Panc1 (cell line): Measurements from ENCODE around the gene AKR1C8. TPM values are rescaled to one million over a fixed set of nuclear protein-coding genes. Genes with fewer than 3 reads are reported as not detected.
"Not testable (repeated sequence)": the region's sequence is repeated elsewhere in the genome, so short reads cannot be mapped to it uniquely, and the experiment has no call there.

Source experiments
- ATAC-seq: fragments of 200-7000 bp; cut with Tn5 transposase; 2 replicates; pipeline ENCODE4 v1.9.1; 2020; ENCODE audit warnings: mild to moderate bottlenecking, moderate library complexity
- BruUV-seq: library from RNA; stranded (reverse); fragments of 400-500 nt; replicated peaks from 2 replicates; lab custom pipeline; 2021; lab: Mats Ljungman, UMichigan
- CTCF ChIA-PET: fragments of 300-600 bp; sonication (Branson Sonifier 250); formaldehyde crosslinking; loops from one replicate; lab custom pipeline; 2022; ENCODE audit warnings: antibody characterized with exemption; lab: Charles Lee
- POLR2A ChIA-PET: fragments of 300-600 bp; sonication (Branson Sonifier 250); formaldehyde crosslinking; loops from one replicate; lab custom pipeline; 2022; ENCODE audit warnings: antibody characterized with exemption; lab: Charles Lee
- DNase-seq: peaks from one replicate; pipeline ENCODE4 v3.0.0-alpha.2; 2010; ENCODE audit warnings: low read depth, low spot score
- H3K27ac ChIP-seq: 2 replicates; pipeline ENCODE4 v1.5.1; 2011; ENCODE audit warnings: mild to moderate bottlenecking, low read length, inconsistent platforms
- H3K27me3 ChIP-seq: fragments of 200-500 bp; sonication (Bioruptor generic); 2 replicates; pipeline ENCODE4 v1.6.0; 2014; ENCODE audit warnings: low read length, inconsistent platforms; ENCODE audit not compliant: control insufficient read depth, insufficient read depth
- H3K36me3 ChIP-seq: fragments of 200-500 bp; sonication (Bioruptor generic); 2 replicates; pipeline ENCODE4 v1.5.1; 2014; ENCODE audit warnings: inconsistent platforms, mild to moderate bottlenecking, low read length, moderate library complexity; ENCODE audit not compliant: control insufficient read depth, insufficient read depth
- H3K4me1 ChIP-seq: 2 replicates; pipeline ENCODE4 v1.5.1; 2011; ENCODE audit warnings: inconsistent platforms, mild to moderate bottlenecking, low read length, moderate library complexity; ENCODE audit not compliant: control insufficient read depth, insufficient read depth
- H3K4me3 ChIP-seq, 2 experiments: 2 replicates each; pipeline ENCODE4 v1.5.1; 2011 to 2012; ENCODE audit warnings: low read depth in 2 of 2, low read length in 2 of 2, mild to moderate bottlenecking in 2 of 2, inconsistent platforms in 1 of 2, moderate library complexity in 1 of 2
- H3K9me3 ChIP-seq: fragments of 200-500 bp; sonication (Bioruptor generic); 2 replicates; pipeline ENCODE4 v1.5.1; 2014; ENCODE audit warnings: low read depth, mild to moderate bottlenecking, inconsistent platforms, low read length, moderate library complexity; ENCODE audit not compliant: control insufficient read depth, insufficient read depth
- POLR2AphosphoS5 ChIP-seq: IDR thresholded peaks from 2 replicates; pipeline ENCODE4 v1.6.1; 2012; ENCODE audit warnings: mild to moderate bottlenecking, low read depth, low read length, moderate library complexity
- REST ChIP-seq, 2 experiments: IDR thresholded peaks; 2 replicates each; pipeline ENCODE4 v1.6.1; 2011 to 2012; ENCODE audit warnings: low read depth in 2 of 2, control low read depth in 1 of 2, low read length in 1 of 2, mild to moderate bottlenecking in 1 of 2, moderate library complexity in 1 of 2; ENCODE audit not compliant: insufficient read depth in 1 of 2
- SIN3A ChIP-seq: IDR thresholded peaks from 2 replicates; pipeline ENCODE4 v1.6.1; 2012; ENCODE audit warnings: low read depth, mild to moderate bottlenecking, low read length, moderate library complexity, borderline replicate concordance; ENCODE audit not compliant: insufficient read depth
- TCF7L2 ChIP-seq: IDR thresholded peaks from 2 replicates; pipeline ENCODE4 v1.6.1; 2011; ENCODE audit warnings: mild to moderate bottlenecking, low read depth, low read length, inconsistent platforms
- in situ Hi-C: cut with HindIII; loops from 2 replicates; pipeline ENCODE4 v1.10.0; 2016; ENCODE audit warnings: low sequenced_read_pairs, low pct_unique_long_range_greater_than_20kb
- intact Hi-C: fragments of 100-400 bp; cut with micrococcal nuclease; formaldehyde crosslinking; loops from one replicate; pipeline ENCODE4 v1.10.0; 2022; ENCODE audit not compliant: unreplicated experiment
- total RNA-seq: library from RNA; stranded (reverse); gene quantifications from one replicate; pipeline ENCODE4 v1.2.1, GENCODE V29; 2021; ENCODE audit not compliant: unreplicated experiment
- TF ChIP-seq, protein P1 (sequence below): fragments of 450-650 bp; IDR thresholded peaks from 2 replicates; pipeline ENCODE4 v1.5.1; 2017; ENCODE audit warnings: mild to moderate bottlenecking

The AKR1C8 gene
- total RNA-seq, 1 experiment from 2014 or later, result not detected

GRCh38 chr10:5211696-5212536, 27.0 kb upstream of the AKR1C8 start:
- Histone ChIP-seq H3K9me3 (no peaks in the 10 kb centered on the region), H3K27ac (no peak overlapping the region), H3K36me3 (no peaks in the 10 kb centered on the region), H3K4me3 (no peak overlapping the region), H3K27me3 (no peaks in the 10 kb centered on the region; the same call in none of the 2 replicates), H3K4me1 (no peaks in the 10 kb centered on the region)
- no peak for DNase-seq
- in situ Hi-C loops (no loop called here), intact Hi-C loops (no loop called here)
- ChIA-PET CTCF (no interaction called here), POLR2A (no interaction called here)
- ATAC-seq, result no peak
- no TSS peak for BruUV-seq
- TF ChIP-seq, protein P1, sequence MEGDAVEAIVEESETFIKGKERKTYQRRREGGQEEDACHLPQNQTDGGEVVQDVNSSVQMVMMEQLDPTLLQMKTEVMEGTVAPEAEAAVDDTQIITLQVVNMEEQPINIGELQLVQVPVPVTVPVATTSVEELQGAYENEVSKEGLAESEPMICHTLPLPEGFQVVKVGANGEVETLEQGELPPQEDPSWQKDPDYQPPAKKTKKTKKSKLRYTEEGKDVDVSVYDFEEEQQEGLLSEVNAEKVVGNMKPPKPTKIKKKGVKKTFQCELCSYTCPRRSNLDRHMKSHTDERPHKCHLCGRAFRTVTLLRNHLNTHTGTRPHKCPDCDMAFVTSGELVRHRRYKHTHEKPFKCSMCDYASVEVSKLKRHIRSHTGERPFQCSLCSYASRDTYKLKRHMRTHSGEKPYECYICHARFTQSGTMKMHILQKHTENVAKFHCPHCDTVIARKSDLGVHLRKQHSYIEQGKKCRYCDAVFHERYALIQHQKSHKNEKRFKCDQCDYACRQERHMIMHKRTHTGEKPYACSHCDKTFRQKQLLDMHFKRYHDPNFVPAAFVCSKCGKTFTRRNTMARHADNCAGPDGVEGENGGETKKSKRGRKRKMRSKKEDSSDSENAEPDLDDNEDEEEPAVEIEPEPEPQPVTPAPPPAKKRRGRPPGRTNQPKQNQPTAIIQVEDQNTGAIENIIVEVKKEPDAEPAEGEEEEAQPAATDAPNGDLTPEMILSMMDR, result no peak
- no peak for TF ChIP-seq REST (IDR thresholded peaks at IDR 0.05; ENCODE audit: insufficient read depth in 1 of 2, low read depth in 2 of 2, low read length in 1 of 2)
- TF ChIP-seq POLR2AphosphoS5, result no peak
- TF ChIP-seq SIN3A, result no peak
- no peak for TF ChIP-seq TCF7L2

- H3K4me1 ChIP-seq, H3K27me3 ChIP-seq, H3K4me3 ChIP-seq, H3K9me3 ChIP-seq, H3K36me3 ChIP-seq, ATAC-seq, H3K27ac ChIP-seq, in situ Hi-C loops, DNase-seq, POLR2A ChIA-PET, BruUV-seq, intact Hi-C loops: not testable (repeated sequence)
- TF ChIP-seq, protein P1, result peak; percentile 20
- CTCF ChIA-PET, result interaction anchor here (0.6 kb wide), 1 partner anchor 1913 kb away, joined by 4 read pairs; no protein-coding TSS in a partner anchor
Measured at GRCh38 chr10:5210261-5210660, 25.3 kb upstream of the AKR1C8 start.

DNA sequence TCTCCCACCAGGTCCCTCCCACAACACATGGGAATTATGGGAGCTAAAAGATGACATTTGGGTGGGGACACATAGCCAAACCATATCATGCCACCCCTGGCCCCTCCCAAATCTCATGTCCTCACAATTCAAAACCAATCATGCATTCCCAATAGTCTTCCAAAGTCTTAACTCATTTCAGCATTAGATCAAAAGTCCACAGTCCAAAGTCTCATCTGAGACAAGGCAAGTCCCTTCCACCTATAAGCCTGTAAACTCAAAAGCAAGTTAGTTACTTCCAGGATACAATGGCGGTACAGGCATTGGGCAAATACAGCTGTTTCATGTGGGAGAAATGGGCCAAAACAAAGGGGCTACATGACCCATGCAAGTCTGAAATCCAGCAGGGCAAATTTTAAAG, 24.8 kb upstream of the AKR1C8 start:
- H3K9me3 ChIP-seq, ATAC-seq, intact Hi-C loops, BruUV-seq, H3K27ac ChIP-seq, H3K4me1 ChIP-seq, H3K36me3 ChIP-seq, H3K4me3 ChIP-seq, DNase-seq, POLR2A ChIA-PET, in situ Hi-C loops, H3K27me3 ChIP-seq: not testable (repeated sequence)
- CTCF ChIA-PET, result interaction anchor here (0.6 kb wide), 1 partner anchor 1912 kb away, joined by 4 read pairs; no protein-coding TSS in a partner anchor
